NK-92 treated with Interleukin-12 subunit alpha and Interleukin-12 subunit beta, amount 100 ng/mL, for 24 hours (cell line): Measurements from ENCODE around the gene BAIAP2L2.
"Not testable (repeated sequence)": the region's sequence is repeated elsewhere in the genome, so short reads cannot be mapped to it uniquely, and the experiment has no call there.

Experiments
- DNase-seq: peaks from one replicate; lab custom pipeline; 2025; lab: John Stamatoyannopoulos, UW

Gene BAIAP2L2

GRCh38 chr22:38081636-38081940, 28.9 kb downstream of the BAIAP2L2 start:
- no peak for DNase-seq

DNA sequence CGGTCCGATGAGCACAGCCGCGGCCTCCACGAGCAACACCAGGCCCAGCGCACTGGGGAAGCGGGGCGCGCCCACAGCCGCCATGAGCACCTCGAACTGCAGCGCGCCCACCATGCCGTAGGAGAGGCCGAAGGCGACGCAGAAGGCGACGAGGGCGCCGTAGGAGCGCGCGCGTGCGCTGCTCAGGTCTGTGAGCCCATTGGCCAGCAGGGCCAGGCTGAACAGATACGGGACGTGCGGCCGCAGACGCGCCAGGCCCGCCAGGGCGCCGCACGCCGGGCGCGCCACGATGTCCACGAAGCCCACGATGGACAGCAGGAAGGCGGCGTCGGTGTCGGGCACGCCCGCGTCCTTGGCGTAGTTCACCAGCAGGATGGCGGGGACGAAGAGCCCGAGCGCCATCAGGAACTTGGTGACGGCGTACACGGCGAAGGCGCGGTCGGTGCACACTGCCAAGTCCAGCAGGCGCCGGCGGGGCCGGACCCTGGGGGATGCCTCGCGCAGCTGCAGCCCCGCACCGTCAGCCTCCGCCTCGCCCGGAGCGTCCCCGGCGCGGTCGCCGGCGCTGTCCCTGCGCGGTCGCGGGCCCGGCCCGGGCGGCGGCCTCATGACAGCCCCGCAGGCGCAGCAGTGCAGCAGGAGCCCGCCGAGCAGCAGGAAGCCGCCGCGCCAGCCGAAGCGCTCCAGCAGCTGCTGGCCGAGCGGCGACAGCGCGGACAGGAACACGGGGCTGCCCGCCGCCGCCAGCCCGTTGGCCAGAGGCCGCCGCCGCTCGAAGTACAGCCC, 29.4 kb downstream of the BAIAP2L2 start:
- no peak for DNase-seq

DNA sequence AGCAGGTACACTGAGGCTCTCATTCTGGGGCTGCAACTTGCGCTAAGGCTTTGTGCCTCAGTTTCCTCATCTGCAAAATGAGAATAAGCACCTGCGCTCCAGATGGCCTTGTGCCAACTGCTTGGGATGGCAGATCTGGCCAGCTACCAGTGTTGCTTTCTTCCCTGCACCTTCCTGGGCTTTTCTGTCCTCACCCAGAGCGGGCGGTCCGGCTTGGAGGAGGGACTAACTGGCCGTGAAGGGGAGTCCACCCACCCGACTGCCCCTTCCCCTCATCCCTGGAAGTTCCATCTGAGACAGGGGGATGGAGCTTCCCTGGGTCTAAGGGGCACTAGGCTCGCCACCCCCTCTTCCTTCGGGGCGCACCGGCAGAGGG, 30.0 kb downstream of the BAIAP2L2 start:
- no peak for DNase-seq

DNA sequence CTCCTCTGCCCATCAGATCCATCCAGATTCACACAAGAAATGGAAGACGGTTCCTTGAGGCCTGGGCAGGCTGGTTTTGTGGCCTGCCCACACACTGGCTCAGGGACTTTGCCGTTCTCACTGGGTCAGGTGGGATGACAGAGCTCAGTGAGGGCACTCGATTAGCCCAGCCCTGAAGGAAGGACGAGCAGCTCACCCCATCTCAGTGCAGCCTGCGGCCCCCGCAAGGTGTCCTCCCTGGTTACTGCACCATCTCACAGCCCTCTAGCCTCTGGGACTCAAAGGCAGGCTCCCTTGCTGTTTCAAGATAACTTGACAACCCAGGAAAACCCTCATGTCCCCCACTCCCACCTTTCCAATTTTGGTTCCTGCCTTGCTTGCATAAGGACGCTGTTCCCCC, 30.7 kb downstream of the BAIAP2L2 start:
- no peak for DNase-seq

DNA sequence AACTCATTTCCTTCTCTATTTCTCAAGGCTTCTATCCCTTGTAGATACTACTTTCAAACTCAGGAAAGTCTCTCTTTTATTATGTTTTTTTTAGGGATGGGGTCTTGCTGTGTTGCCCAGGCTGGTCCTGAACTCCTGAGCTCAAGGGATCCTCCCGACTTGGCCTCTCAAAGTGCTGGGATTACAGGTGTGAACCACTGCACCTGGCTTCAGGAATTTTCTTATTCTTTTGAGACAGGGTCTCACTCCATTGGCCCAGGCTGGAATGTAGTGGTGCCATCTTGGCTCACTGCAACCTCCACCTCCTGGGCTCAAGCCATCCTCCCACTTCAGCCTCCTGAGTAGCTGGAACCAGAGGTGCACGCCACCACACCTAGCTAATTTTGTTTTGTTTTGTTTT, 31.3 kb downstream of the BAIAP2L2 start:
- not testable (repeated sequence) for DNase-seq

DNA sequence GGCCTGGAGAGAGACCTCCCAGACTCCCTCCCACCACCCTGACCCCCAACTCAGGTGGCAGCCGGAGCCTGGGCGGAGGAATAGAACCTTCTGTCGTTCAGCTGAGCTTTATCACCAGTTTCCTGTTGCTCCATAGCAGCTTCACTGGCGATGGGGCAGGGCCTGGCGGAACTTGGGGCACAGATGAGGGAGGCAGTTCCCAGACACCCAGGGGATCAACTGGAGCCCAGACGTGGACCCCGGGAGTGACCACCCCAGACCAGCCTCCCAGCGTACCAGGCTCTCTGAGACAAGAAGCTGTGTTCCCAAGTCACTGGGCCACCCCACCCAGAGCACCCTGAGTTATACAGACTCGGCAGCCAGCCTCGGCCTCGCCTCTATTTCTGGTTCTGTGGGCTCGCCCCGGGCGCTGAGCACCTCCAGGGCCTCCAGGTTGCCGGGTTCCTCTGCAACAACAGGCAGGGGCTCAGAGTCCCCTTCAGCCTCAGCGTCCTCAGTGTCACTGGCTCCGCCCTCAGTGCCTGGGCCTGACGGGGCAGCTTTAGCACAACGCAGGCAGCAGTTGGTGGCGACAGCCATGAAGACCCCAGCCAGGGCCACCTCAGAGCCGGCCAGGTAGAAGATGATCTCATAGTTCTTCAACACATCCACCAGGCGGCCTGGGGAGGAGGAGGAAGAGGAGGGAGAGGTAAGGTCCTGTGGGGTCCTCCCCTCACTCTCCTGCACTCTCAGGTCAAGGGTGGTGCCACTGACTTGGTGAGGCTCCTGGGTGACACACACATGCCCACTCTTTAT, 32.2 kb downstream of the BAIAP2L2 start:
- no peak for DNase-seq

GRCh38 chr22:38077595-38077994, 32.9 kb downstream of the BAIAP2L2 start:
- no peak for DNase-seq

GRCh38 chr22:38077096-38077495, 33.4 kb downstream of the BAIAP2L2 start:
- DNase-seq, result no peak

DNA sequence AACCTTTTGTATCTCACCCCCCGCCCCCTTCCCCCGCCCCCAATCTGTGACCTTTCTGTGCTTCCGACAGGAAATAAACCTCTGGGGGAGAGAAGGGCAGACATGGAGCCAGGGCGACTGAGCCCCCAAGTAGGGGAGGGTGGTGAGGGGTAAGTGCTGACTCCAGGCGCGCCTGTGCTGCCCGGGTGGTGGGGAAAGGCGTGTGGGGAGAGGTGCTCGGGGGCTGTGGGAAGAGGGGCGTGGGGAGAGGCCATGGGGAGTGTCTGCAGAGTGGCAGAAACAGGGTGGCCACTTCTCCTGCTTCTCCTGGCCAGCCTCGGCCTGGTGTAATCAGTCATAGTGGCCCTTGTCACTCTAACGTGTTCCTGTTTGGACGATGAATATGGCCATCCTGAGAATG, 34.5 kb downstream of the BAIAP2L2 start:
- no peak for DNase-seq

GRCh38 chr22:38075105-38075825, 35.2 kb downstream of the BAIAP2L2 start:
- no peak for DNase-seq

DNA sequence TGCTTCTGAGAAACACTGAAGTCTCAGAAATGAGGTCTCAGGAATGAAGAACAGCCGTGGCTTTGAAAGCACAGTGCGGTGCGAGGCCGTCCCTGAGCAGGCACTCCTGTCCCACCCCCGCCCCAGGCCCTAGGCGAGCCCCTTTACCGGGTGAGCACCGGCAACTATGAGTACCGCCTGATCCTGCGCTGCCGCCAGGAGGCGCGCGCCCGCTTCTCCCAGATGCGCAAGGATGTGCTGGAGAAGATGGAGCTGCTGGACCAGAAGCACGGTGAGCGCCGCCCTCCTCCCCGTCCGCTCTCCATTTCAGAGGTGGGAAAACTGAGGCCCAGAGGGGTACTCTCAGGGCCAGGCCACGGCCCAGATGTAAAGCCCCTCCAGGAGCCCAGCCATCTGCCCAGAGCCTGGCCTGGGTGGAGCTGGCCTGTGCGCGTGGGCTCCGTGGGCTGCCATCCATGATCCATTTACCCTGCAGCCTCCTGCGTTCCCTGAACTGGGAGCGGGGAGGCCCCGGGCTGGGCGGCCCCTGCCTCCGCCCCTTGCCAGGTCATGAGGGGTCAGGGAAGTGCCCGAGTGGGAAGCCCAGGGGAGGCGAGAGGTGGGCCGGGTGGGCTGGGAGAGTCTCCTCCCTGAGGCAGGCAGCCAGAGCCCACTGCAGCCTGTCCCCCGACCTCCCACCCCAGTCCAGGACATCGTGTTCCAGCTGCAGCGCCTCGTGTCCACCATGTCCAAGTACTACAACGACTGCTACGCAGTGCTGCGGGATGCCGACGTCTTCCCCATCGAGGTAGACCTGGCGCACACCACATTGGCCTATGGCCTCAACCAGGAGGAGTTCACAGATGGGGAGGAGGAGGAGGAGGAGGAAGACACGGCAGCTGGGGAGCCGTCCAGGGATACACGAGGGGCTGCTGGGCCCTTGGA, 36.0 kb downstream of the BAIAP2L2 start:
- no peak for DNase-seq

GRCh38 chr22:38073150-38074130, 37.0 kb downstream of the BAIAP2L2 start:
- DNase-seq, result no peak

- no peak for DNase-seq
Measured at GRCh38 chr22:38072322-38073149, 37.9 kb downstream of the BAIAP2L2 start.

DNA sequence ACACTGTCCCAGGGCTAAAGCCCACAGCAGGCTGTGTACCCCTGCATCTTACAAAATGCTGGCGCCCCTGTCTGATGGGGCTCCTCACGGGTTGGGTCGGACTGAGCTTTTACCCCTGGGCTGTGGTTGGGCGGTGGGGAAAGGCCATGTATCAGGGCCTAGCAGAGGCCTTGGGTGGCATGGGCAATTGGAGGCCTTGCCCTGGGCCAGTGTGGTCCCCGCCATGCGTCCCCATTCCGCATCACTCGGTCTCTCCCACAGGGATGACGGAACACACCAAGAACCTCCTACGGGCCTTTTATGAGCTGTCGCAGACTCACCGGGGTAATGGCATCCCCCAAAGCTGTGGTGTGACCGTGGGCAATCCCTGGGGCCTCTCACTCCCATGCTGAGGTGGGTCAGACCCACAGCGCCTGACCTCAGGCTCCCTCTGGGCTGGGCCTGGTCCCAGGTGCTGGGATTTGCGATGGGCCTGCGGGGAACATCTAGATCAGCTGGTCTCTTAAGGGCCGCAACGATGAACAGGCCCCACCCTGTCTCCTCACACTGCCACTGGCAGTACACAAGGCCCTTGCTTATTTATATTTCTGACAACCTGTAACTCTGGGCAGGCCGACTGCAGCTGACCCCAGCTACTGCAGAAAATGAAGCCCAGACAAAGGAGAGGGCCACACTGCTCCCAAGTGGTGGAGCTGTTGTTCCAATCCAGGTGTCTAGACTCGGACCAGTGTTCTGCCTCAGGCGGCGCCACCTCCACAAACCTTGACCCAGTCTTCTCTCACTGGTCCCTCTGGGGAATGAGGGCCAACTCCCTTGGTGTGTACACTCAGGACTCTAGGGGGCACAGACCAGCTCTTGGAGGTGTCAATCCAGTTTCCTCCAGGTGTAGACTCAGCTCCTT, 38.8 kb downstream of the BAIAP2L2 start:
- no peak for DNase-seq

DNA sequence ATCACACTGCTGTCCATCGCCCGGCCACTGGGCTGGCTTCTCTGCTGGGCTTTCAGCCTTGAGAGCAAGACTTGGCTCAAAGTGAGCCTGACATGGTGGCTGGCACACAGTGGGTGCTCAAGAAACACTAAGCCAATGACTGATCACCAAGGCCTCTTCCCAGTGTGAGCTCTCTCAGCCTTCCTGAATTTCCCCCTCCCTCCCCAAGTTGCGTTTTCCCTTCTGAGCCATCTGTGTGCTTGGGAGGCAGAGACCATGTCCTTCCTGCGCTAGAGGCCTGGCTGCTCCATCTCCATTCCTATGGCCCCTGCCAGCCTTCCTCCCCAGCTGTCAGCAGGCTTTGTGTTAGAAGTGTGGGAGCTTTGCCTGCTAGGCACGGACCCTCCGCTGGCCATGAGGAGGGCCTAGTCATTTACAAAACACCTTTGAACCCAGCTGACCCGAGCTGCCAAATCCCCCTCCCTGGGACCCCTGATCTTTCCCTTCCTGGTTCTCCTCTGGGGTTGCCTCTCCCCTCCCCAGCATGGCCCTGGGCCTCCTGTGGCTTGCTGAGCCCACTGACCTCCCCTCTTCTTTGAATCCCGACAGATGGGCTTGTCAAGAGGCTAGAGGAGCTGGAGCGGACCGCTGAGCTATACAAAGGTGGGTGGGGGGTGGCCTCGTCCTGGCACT, 40.1 kb downstream of the BAIAP2L2 start:
- no peak for DNase-seq

DNA sequence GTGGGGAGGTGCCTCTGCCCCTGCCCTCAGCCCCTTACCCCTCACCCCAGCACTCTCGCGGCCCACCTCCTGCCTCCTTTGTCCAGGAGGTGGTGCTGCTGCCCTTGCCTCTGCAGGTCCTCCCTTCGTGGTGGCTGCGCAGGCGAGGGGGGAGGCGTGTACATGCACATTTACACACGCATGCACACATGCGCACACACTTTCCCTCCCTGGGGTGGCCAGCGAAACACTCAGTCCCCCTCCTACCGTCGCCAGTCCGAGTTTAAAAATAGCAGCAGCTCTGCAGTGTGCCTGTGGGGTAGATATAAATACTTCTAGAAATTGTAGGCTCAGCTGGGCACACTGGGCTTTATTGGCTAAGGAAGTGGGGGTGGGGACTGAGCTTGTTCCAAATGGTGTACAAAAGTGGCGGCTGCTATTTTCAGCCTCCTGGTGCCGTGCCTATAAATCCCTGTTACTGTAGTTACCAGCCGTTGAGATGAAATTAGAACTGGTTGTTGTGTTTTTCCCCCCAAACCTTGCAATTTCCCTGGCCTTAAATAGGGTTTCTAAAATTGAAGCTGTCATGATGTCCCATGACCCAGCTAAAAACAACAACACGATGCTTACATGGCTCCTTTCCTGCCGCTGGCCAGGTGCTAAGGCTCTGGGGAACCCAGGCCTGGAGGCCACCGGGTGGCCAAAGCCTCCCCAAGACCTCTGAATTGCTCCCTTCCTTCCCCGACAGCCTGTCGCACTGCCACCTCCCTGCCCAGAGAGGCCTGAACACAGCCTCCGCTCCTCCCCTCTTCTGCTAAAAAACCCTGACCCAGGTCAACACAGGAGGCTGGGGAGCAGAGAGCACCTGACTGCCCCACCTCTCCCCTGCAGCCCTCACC, 40.9 kb downstream of the BAIAP2L2 start:
- DNase-seq, result no peak
